ENCODE results near the gene PTPRK.

- TF ChIP-seq EZH2phosphoT487 (IDR thresholded peaks at IDR 0.05; ENCODE audit: borderline replicate concordance, low read depth, low read length) = no peak
- TF ChIP-seq CTCF (conservative IDR thresholded peaks at IDR 0.05; ENCODE audit: low read length) = no peak
These were observed 487.2 kb downstream of the PTPRK start for GRCh38 chr6:128033156-128033555.
